NCI-H1694 treated with DMSO at 0.1 percent for 48 hours (cell line): ENCODE results near the gene CBFA2T3.

Experiments
- DNase-seq: peaks from one replicate; lab custom pipeline; 2025; lab: John Stamatoyannopoulos, UW

CBFA2T3 gene

DNA sequence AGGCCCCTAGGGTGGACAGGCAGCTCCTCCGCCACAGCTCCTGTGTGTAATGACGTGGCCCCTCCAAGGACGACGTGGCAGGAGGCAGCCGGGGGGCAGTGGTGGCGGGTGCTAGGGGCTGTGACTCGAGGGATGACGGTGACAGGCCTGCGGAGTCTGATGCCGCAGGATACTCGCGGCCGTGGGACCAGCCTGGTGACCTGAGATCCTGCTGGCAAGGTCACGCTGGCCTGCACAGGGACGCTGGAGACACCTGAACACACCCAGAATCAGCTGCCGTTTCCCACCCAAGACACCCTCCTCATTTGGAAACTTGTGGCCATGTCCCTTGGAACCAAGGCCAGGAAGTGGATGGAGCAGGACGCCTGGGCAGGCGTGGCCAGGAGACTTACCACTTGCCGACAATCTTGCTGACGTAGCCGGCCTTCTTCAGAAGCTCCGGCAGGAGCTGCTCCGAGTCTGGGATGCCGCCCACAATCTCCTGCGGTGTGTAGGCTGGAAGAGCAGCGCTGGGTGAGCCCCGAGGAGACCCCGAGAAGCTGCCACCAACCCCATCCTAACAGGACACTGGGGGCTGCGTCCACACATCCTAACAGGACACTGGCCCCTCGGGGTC lies 136.3 kb downstream of the CBFA2T3 start:
- DNase-seq: no peak

- DNase-seq: no peak
Observed at GRCh38 chr16:88839745-88840599, 137.0 kb downstream of the CBFA2T3 start.

GRCh38 chr16:88839026-88839529 lies 137.9 kb downstream of the CBFA2T3 start:
- no peak for DNase-seq

DNA sequence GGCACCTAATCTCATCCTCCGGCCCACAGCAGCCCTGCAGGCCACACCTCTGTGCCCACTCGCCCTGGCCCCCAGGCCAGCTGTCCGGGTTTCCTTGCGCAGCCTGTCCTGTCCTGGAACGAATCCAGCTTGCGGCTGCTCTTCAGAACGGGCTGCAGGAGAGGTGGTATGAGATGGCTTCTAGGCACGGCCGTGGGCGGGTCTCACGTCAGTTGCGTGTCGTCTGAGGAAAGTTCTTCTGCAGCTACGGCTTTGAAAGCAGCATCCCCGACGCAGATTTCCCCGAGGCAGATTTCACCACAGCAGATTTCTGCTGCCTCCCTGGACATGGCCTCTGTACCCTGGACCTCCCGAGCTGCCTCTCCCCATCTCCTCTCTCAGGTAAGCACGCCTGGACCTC lies 138.4 kb downstream of the CBFA2T3 start:
- no peak for DNase-seq

GRCh38 chr16:88837806-88838205 lies 139.2 kb downstream of the CBFA2T3 start:
- no peak for DNase-seq

- no peak for DNase-seq
Observed at GRCh38 chr16:88836791-88837190, 140.2 kb downstream of the CBFA2T3 start.

GRCh38 chr16:88835818-88836217 lies 141.2 kb downstream of the CBFA2T3 start:
- no peak for DNase-seq

- DNase-seq: no peak
Observed at GRCh38 chr16:88835383-88835782, 141.6 kb downstream of the CBFA2T3 start.

- DNase-seq: no peak
Observed at GRCh38 chr16:88834670-88835069, 142.3 kb downstream of the CBFA2T3 start.

DNA sequence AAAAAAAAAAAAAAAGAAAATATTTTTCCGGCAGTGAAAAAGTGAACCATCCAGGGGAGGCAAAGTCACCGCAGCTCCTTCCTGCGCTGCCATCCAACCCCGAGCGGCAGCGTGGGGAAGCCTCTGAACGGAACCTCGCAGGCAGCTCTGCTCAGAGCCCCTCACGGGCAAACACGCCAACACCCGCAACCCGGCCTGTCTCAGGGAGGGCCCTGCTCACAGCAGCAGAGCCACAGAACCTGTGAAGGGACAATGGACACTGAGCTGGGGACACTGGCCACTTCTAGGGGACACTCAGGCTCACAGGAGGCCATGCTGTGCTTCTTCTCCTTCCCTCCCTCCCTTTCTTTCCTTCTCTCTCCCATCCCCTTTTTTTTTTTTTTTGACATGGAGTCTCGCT lies 143.9 kb downstream of the CBFA2T3 start:
- no peak for DNase-seq

GRCh38 chr16:88831838-88832237 lies 145.2 kb downstream of the CBFA2T3 start:
- DNase-seq: no peak

DNA sequence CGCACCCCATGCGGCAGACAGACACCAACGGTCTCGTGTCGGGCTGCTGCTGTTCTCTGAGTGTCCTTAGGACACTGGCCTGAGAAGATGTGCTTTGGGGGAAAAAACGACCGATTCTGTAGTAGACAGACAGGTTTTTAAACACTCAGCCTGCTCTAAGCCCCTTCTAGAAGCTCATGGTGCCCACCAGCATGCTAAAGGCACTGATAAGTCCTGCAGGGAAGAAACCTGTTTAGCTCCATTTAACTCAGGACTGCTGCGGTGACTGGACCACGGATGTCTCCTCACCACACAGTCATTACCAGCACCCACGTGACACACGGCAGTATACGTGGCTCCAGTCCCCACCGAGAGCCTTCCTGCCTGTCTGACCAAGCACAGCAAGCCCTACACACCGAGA lies 146.2 kb downstream of the CBFA2T3 start:
- DNase-seq: no peak

DNA sequence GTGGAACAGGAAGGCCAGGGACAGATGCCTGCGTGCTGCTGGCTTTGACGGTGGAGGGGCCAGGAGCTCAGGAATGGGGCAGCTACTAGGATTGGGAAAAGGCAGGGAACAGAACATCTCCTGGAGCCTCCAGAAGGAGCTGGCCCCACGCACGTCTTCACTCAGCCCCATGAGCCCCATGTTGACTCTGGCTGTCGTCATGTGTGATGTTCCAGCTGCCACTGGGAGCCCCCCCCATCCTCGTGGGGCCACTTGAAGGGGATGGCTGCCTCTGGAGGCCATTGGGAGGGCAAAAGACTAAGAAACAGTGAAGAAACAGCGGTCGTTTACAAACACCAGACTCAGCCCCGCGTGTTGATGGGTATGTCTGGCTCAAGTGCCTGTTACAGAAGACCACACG lies 146.7 kb downstream of the CBFA2T3 start:
- DNase-seq: no peak

- no peak for DNase-seq
Observed at GRCh38 chr16:88828711-88829110, 148.3 kb downstream of the CBFA2T3 start.

DNA sequence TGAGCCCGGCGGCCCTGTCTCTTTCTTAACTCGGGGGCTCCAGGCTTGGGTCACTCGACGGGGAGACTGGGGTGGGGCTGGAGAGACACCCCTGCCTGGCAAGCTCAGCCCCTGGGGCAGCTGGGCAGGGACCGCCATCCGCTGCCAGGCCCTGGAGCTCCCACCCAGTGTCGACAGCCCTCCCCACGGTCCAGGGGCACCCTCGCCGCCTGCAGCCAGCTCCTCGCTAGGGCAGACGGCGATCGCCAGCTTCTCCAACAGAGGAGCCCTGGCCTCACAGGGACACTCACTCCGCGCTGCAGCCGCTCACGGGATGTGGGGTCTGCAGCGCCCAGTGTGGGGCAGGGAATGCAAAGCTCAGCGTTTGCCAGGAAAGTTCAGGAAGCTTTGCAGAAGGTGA lies 149.3 kb downstream of the CBFA2T3 start:
- no peak for DNase-seq

DNA sequence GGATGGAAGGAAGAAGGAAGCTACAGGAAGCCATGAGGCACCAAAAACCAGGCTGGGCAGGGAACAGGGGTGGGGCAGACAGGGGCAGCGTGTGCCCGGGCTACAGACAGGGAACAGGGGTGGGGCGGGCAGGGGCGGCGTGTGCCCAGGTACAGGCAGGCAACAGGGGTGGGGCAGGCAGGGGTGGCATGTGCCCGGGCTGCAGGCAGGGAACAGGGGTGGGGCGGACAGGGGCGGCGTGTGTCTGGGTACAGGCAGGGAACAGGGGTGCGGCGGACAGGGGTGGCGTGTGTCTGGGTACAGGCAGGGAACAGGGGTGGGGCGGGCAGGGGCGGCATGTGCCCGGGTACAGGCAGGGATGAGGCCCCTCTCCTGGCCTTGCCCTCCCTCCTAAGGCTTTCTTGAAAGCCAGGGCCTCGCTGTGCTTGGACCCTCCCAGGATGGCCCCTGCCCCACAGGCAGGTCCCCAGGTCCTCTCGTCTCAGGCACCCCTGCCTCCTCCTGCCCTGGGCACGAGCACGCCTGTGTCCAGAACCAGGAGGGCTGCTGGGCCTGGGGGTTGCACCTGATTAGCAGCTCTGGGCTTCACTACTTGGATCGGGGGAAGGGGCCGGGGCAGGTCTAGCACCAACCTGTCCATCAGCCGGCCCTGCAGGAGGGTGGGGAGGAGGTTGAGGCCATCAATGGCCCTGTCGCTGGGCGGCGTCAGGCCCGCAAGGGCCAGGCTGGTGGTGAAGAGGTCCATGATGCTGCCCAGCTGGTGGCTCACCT lies 150.8 kb downstream of the CBFA2T3 start:
- no peak for DNase-seq

DNA sequence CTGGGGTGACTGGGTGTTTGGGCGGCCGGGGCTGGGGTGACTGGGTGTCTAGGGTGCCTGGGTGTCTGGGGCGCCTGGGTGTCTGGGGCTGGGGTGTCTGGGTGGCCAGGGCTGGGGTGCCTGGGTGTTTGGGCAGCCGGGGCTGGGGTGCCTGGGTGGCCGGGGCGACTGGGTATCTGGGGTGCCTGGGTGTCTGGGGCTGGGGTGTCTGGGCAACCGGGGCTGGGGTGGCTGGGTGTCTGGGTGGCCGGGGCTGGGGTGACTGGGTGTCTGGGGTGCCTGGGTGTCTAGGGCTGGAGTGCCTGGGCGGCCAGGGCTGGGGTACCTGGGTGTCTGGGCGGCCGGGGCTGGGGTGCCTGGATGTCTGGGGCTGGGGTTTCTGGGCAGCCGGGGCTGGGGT lies 151.9 kb downstream of the CBFA2T3 start:
- DNase-seq: no peak
